GM18502 (cell line): ENCODE data around the gene HTR4.
A peak's percentile ranks its signal among the peaks of the same experiment; 100 is the strongest.

Experiments used
- ATAC-seq: cut with Tn5 transposase; IDR thresholded peaks from one replicate; pipeline ENCODE4 v1.9.1; 2021; ENCODE audit warnings: mild to moderate bottlenecking; ENCODE audit not compliant: unreplicated experiment, poor library complexity

Gene HTR4

DNA sequence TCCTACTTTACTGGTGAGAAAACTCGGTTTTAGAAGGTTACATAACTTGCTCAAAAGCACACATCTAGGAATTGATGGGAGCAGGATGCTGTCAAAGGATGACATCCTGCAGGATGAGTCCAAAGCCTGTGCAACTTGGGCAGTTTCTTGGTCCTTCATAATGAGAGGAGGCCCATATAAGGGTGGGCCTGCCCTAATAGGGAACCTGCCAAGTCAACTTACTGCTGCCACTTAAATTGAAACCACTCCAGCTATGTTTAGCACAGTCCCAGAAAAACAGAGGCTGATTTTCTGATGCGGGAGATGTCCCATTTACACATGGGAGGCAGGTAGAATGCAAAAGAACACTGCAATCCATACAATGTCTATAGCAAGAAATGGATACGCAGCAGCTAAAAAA is 208.7 kb downstream of the HTR4 start:
- no peak for ATAC-seq

DNA sequence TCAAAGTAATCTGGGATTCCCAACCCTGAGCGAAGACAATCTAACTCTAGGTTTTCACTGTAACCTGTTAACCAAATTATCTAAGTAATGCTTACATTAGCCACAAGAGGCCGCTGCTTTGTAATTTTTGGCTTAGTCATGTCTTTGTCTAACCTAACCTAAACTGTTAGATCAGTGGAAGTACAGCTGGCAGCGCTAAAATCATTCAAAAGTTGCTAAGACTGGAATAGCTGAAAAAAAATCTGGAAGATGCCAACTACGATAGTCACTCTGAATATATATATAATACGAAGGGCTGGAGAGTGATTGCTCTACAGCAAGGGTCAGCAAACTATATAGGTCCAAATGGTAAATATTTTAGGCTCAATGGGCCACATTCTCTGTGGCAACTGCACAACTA is 210.3 kb downstream of the HTR4 start:
- peak; percentile 93 for ATAC-seq

DNA sequence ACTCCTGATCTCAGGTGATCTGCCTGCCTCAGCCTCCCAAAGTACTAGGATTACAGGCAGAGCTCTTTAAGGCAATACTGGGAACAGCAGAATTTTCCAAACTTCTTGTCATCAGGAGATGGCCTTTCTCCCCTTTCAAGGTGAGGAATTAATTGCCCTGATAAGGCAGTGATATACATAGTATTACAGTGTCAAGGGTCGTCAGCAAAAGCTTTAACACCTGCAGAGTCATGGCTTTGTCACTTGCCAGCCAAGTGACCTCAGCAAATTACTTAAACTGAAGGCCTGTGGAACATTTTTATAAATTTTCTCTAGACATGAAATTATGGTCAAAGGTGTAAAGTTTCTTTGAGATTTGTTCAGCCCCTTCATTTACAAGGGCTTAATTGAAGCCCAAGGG is 211.1 kb downstream of the HTR4 start:
- ATAC-seq, result no peak

DNA sequence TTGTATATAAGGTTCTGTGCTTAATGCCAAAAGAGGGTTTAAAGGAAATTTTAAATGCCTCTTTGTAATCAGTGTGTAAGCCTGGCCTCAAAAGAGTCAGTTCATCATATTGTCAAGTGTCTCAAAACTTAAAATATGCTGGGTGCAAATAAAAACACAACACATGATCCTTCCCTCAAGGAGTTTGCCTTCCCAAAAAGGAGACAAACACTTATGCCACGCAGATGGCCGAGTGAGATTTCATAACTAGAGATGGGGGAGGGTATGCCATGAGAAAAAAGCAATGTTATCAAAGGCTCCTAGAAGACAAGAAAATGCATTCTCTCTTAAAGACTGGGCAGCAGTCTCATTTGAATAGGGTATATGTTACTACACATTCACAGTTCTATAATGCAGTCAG is 215.4 kb downstream of the HTR4 start:
- no peak for ATAC-seq

DNA sequence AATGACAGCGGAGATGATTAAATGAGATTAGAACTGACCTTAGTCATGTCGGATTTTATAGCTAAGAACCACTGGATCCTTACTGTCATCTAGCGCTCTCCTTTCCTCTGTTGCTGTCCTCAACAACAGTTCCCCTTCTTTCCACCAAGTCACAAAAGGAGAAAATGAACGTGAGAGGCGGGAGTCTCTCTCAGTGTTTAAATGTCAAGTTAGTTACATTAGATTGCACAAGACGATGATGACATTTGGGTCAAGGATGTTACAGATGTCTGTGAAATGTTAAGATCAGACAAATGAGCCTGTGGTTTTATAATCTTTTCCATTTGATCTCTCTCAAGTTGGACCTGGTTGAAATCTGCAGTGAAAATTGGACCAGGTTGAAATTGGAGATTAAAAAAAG is 217.1 kb downstream of the HTR4 start:
- no peak for ATAC-seq

DNA sequence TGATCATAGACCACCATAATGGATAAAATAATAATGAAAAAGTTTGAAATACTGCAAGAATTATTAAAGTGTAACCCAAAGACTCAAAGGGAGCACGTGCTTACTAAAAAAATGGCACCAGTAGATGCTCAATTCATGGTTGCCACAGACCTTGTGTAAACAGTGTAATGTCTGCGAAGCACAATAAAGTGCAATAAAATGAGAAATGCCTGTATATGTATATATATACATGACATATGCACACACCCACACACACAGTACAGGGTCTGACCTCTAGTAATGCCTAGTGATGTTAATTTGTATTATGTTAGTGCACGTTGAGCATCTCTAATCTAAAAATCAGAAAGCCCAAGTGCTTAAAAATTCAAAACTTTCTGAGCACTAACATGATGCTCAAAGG is 218.3 kb downstream of the HTR4 start:
- ATAC-seq, result no peak

DNA sequence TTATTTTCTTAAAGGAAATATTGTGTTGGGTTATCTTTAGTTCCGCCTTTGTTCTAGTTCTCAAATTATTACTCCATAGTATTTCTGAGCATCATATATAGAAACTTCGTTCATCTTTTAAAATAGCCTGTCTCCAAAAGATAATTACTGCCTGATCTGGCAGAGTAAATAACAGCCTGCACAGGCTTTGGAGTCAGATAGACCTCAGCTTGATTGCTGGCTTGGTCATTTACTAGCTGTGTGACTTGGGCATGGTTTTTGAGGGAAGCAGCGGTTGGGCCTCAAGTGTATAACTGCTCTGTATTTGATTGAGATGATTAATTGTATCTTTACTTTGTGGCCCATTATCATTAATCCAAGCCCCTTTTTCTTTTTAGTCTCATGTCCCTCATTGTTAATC is 220.5 kb downstream of the HTR4 start:
- ATAC-seq, result no peak
